ENCODE results near the gene PRLH.
"Not testable (repeated sequence)": the region's sequence is repeated elsewhere in the genome, so short reads cannot be mapped to it uniquely, and the experiment has no call there.

Gene PRLH

GRCh38 chr2:237583385-237584295 lies 17.3 kb downstream of the PRLH start:
- DNase-seq: no peak

GRCh38 chr2:237585590-237586221 lies 19.3 kb downstream of the PRLH start:
- no peak for DNase-seq

- DNase-seq: no peak
These were observed 21.8 kb downstream of the PRLH start for GRCh38 chr2:237588044-237588696.

DNA sequence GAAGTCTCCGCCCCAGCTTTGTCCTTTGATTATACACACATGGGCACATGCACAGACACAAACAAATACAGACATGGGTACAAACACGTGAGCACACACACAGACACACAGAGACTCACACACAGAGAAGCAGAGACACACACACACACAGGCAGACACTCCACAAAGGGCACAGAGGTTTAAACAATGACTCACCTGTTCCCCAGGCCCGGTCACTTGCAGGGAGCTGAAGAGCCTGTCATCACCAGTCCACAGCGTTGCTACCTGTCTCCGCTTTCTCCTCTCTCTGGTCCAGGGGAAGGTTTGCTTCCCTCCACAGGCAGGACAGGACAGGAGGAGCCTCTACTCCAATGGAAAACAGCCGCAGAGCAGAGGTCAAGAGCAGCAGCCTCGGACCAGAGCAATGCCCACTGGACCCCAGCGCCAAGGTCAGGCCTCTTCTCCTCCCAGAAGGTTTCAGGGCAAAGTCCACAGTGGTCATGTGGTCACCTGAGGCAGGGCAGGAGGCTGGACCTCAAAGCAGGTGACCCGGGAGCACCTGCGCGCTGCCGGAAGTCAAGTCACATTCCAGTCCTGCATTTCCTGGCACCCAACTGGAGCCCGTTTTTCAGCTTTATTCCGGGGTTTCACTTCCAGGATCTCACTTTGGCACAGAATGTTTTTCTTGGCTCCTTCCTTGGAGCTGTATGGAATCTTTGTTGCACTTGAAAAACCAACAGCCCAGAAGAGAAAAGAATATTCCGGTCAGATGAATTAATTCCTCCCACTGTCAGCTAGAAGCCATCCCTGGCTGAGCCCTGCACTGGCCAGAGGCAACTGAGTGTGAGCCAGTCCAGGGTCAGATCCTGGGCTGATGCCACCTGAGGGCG lies 24.1 kb downstream of the PRLH start, which contains the start of gene RAB17:
Gene RAB17 (minus strand): TSS at position 463 of the 869 bp plus-strand sequence. CDS start 4,580 bp downstream, outside the sequence.
- no peak for DNase-seq

GRCh38 chr2:237591141-237591881 lies 24.9 kb downstream of the PRLH start:
- DNase-seq: peak; percentile 89 to 93 (median 92)

DNA sequence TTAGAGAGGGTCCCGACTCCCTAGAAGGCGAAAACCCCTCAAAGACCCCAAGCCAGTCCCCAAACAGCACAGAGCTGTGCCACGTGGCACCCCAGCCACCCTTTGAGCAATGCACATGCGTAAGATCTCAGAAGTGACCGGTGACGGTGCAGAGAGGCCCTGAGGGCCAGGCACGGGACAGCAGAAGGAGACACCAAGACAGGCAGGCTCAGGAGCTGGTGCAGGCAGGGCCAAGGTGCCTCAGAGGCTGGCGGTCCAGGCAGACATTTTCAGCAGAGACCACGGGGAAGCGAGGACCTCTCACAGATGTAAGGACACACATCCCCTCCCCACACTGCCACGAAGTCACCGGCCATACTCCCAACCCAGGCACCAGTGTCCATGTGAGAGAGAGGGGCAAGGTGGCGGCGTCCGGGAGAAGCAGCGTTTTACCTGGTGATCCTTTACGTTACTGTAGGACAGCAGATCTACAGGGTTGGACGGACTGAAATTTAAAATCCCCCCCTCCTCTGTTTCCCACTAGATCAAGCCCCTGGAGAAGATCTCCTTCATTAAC lies 26.1 kb downstream of the PRLH start:
- no peak for DNase-seq

DNA sequence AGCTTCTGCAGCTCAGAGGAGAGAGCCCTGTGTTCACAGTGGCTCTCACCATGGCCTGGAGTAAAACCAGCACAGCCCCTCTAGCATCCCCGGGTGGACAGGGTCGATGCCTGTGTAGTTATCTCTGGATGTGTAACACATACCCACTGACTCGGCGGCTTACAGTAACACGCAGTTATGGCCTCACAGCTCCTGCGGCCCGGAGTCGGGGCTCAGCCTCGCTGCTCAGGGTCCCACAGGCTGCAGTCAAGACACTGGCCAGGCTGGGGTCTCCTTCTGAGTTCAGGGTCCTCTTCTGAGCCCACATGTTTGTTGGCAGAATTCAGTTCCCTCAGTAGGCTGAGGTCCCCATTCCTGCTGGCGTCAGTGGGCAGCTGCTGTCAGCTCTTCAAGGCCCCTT lies 26.7 kb downstream of the PRLH start:
- DNase-seq: no peak

DNA sequence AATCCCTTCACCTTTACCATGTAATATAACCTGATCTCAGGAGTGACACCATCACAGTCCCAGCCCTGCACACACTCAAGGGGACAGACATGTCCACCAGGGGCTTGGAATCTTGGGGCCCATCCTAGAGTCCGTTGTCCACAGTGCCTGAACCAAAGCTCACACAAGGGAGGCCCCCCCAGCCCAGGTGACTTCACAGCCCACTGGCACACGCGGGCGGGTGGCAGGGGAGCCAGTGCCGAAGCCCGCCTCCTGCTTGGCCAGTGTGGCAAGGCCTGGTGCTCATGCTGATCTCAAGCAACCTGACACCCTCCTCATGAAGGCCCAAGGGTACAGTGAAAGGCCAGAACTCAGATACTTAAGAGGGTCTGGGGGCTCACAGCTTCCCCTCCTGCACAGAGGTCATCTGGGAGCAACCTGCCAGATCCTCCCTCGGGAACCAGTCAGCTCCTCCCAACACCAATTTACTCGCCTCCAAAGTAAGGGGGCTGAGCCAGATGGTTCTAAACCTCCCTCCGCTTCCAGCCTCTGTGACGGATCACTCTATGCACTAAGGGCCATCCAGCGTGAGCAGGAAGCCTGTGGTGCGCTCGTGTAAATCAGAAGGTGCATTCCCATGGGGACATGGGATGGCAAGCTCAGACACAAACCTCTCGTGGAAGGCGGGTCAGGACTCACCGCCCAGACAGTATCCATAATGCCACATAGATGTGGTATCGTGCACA lies 27.4 kb downstream of the PRLH start:
- no peak for DNase-seq

- DNase-seq: no peak
These were observed 28.1 kb downstream of the PRLH start for GRCh38 chr2:237594514-237594871.

DNA sequence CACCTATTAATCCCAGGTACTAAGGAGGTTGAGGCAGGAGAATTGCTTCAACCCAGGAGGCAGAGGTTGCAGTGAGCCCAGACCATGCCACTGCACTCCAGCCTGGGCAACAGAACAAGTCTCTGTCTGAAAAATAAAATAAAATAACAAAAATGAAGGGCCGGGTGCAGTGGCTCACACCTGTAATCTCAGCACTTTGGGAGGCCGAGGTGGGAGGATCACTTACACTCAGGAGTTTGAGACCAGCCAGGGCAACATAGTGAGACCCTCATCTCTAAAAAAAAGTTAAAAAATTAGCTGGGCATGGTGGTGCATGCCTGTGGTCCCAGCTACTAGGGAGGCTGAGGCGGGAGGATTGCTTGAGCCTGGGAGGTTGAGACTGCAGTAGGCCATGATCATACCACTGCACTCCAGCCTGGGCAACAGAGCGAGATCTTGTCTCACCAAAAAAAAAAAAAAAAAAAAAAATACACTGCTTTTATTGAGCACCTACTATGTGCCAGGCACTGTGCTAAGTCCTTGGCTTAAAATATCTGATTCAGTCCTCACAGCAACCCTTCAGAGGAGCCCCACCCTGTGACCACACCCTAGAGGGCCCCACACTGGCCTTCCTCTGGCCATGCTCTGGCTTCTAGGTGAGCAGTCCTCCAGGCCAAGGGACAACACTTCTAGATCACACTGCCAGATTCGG lies 29.6 kb downstream of the PRLH start:
- DNase-seq: not testable (repeated sequence)

GRCh38 chr2:237596520-237597195 lies 30.3 kb downstream of the PRLH start:
- peak in 1 of 3 donors; percentile 34 for DNase-seq

- no peak for DNase-seq
These were observed 31.1 kb downstream of the PRLH start for GRCh38 chr2:237597196-237598145.

DNA sequence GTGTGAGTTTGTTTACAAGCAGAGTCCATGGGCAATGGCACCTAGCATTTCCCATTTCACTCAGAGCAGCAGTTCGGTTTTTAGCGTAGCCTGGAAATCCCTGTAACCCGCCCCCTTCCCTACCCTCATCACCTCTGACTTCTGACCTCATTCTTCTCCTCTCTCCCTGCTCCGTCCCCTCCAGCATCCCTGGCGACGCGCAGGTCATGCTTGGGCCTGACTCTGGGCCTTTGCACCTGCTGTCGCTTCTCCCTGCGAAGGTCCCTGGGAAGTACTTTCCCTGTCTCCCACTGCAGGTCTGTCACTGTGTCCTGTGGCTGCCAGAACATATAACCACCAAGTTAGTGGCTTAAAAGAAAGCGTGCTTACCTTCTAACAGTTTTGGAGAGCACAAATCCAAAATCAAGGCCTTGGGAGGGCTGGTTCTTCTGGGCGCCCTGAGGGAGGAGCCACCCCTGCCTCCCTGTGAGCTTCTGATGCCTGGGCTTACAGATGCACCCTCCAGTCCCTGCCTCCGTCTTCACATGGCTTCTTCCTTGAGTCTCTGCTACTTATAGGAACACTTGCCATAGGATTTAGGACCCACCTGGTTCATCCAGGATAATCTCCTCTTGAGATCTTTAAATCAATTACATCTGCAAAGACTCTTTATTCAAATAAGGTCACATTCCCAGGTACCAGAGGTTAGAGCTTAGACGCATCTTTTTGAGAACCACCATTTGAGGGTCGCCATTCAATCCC lies 32.3 kb downstream of the PRLH start:
- DNase-seq: no peak

DNA sequence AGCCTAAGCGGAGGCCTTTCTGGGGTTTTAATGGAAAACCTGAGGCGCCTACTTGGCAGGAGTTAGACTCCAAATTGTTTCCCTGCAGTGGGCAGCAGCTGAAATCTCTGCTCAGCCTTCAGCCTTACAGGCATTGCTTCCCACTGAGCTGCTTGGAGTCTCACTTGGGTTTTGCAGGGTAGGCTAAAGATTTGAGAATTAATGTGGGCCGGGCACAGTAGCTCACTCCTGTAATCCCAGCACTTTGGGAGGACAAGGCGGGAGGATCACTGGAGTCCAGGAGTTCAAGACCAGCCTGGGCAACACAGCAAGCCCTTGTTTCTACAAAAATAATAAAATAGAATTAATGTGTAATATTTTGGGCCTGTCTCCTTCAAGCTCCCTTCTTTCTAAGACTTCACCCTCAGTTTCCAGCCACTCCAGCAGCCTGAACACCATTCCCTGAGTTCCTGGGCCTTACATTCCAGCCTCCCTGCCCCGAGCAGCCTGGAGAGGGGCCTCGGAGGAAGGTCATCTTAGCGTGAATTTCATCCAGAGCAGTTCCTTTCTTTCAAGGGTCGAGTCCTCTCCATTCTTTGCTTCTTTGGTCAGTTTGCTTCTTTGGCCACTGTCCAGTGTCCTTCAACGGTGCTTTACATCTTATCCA lies 33.2 kb downstream of the PRLH start:
- DNase-seq: no peak

GRCh38 chr2:237600205-237600846 lies 34.0 kb downstream of the PRLH start:
- DNase-seq: peak in 1 of 3 donors; percentile 30

GRCh38 chr2:237601453-237602116 lies 35.2 kb downstream of the PRLH start:
- DNase-seq: no peak
